ENCODE measurements around the gene USP37.
"Not testable (repeated sequence)": the region's sequence is repeated elsewhere in the genome, so short reads cannot be mapped to it uniquely, and the experiment has no call there.

- not testable (repeated sequence) for TF ChIP-seq POLR2A, CTCF (IDR thresholded peaks at IDR 0.05)
Observed at GRCh38 chr2:218528409-218528808, 39.7 kb downstream of the USP37 start.

Data from lower leg skin (tissue), 3 donors.